GM19324 (cell line): ENCODE measurements around the gene PHF12.
"Not testable (repeated sequence)": the region's sequence is repeated elsewhere in the genome, so short reads cannot be mapped to it uniquely, and the experiment has no call there.

ENCODE experiments used
- ATAC-seq: cut with Tn5 transposase; IDR thresholded peaks from one replicate; pipeline ENCODE4 v1.9.1; 2021; ENCODE audit warnings: mild to moderate bottlenecking, moderate library complexity; ENCODE audit not compliant: unreplicated experiment, low FRiP score

Gene PHF12

DNA sequence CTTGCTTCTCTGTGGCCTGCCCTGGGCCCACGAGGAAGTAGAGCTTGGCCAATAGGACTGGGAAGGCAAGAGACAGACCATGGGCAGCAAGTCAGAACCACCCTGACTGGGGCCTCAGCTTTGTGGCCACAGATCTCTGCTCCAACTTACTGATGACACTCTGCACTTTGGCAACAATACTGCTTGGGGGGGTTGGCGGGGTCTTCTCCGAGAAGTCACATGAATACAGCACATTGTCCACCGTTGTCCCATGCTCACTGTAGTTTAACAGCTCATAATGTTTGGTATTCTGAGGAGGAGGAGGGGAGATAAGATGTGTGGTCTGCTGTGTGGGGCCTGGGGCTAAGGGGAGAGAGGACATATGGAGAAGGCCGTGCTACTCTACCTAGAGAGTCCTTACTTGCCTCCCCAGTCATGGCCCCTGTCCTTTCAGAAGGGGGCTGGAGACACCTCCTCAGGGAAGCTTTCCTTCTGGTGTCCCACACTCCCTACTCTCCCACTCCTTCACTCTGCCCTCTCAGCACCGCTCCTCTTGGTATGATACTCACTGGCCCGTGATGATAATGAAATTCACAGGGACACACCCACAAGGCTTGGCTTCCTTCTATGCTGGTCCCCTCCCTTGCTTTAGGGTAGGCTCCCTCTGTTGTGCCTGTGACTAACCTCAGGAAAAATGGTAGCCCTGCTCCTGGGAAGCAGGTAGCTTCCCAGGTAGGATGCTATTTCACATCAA is 44.4 kb downstream of the PHF12 start:
- ATAC-seq, result no peak

- no peak for ATAC-seq
Measured at GRCh38 chr17:28906276-28906675, 45.0 kb downstream of the PHF12 start.

DNA sequence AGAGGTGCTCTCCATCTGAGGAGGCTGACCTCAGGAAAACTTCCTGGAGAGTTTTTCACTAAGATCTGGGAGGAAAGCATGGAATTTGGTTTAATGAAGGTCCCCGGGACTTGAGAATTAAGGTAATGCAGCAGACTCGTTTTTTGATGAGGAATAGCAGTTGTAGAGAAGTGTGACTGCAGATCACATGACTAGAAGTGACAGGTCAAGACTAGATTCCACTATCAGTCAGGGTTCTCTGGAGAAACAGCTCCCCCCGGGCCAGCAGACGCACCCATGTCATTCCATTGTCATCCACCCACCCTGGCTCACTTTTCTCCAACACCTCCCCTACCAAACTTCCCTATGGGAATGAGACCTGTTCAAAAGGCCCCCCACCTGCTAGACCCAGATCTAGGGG is 46.5 kb downstream of the PHF12 start:
- ATAC-seq, result no peak

GRCh38 chr17:28903546-28903841 is 47.8 kb downstream of the PHF12 start:
- not testable (repeated sequence) for ATAC-seq

- peak; percentile 92 for ATAC-seq
Measured at GRCh38 chr17:28902819-28903545, 48.3 kb downstream of the PHF12 start, which contains the start of gene DHRS13. DHRS13 (minus strand) TSS chr17:28903079; CDS start chr17:28902944, 135 bp downstream.

GRCh38 chr17:28901866-28902818 is 49.2 kb downstream of the PHF12 start:
- ATAC-seq, result peak; percentile 53

DNA sequence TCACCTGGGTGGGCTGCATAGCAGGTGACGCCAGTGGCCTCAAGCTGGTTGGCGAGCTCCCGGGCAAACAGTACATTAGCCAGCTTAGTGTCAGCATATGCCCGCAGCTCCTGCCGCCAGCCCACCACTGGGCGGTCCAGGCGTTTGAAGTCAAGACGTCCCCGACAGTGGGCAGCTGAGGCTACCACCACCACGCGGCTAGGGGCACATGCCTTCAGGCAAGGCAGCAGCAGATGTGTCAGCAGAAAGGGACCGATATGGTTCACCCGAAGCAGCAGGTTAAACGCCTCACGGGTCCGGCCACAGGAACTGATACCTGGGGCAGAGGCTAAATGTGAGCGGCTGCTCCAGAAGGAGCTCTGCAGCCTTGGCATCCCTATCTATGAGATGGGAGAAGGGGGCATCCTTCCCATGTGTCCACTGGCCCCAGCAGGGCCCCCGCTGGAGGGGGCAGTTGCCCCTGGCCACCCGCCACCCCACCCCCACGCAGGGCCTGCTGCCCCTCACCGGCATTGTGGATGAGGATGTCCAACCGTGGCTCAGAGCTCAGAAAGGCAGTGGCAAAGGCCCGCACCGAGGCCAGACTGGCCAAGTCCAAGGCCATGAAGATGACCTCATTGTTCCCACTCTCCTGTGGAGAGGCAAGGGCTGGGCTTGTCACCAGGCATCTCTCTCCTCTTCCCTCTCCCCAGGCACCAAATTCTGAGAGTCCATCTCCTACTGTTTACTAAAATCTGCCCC is 50.2 kb downstream of the PHF12 start:
- no peak for ATAC-seq

DNA sequence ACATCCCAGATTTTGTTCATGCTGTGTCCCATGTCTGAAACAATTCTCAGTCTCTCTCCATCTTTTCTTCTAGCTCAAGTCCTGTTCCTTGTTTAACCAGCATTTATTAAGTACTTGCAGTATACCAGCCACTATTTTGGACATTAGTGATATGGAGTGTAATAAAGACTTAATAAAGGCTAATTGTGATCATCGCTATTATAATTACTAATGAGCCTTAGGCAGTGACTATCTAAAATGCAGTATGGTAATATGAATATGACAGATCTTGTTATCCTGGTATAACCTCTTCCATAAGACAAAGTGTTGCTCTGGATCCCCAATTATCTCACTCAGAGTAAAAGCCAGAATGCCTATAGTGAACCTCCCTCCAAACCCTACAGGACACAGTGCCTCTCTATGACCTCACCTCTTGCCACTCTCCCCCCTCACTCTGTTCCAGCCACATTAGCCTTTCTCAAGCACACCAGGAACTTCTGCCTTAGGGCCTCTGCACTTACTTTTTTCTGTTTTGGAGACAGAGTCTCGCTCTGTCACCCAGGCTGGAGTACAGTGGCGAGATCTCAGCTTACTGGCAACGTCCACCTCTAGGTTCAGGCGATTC is 52.0 kb downstream of the PHF12 start:
- ATAC-seq, result no peak

- no peak for ATAC-seq
Measured at GRCh38 chr17:28898527-28898955, 52.8 kb downstream of the PHF12 start.

DNA sequence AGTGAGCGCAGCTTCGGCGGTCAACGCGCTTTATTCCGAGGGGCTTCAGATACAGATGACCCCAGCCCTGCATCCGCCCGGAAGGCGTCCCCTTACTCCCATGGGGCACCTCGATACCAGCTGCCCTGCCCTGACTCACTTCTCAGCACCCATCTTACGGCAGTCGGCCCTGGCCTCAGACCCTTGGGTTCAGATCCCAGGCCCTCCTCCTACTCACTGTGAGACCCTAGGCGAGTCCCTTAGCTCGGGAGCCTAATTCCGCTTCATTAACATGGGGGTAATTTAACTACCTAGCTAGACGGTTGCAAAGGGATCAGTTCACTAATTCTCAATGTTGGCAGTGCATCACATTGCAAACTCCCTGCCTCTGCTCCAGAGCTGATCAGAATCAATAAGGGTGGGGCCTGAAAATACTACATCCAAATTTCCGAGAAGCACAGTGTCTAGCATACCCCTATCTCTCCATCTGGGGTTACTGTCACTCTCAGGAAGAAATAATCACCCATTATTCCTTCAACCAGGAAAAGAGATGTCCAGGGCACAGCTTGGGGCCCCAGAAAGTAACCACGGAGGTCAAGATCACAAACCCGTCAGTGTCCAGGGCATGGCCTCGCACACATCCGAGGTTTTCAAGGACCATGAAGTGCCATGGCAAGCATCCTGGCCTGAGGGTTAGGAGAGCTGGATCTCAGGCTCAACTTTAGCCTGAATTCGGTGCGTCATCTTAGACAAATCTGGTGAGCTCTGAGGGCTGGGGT is 53.4 kb downstream of the PHF12 start:
- ATAC-seq, result no peak

- ATAC-seq, result no peak
Measured at GRCh38 chr17:28896884-28897768, 54.2 kb downstream of the PHF12 start, which contains the start of gene FLOT2. FLOT2 (minus strand) TSS chr17:28897733; CDS start chr17:28897574, 159 bp downstream.

DNA sequence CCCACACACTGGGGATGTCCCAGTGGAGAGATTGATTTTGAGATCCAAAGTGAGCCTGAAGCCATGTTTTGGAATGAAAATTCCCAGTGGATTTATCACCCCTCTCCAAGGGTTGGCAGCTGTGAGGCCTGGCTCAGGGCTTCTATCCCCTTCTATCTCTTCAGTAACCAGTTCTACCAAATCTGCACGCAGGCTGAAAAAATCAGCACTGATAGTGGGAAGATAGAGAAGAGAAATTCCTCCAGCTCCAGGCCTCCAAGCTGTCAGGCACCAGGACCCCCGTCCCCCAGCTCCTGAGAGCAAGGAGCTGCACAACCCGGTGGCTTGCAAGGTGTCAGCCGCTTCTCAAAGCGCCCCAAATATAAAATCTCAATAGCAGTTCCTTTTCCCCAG is 54.8 kb downstream of the PHF12 start:
- no peak for ATAC-seq

DNA sequence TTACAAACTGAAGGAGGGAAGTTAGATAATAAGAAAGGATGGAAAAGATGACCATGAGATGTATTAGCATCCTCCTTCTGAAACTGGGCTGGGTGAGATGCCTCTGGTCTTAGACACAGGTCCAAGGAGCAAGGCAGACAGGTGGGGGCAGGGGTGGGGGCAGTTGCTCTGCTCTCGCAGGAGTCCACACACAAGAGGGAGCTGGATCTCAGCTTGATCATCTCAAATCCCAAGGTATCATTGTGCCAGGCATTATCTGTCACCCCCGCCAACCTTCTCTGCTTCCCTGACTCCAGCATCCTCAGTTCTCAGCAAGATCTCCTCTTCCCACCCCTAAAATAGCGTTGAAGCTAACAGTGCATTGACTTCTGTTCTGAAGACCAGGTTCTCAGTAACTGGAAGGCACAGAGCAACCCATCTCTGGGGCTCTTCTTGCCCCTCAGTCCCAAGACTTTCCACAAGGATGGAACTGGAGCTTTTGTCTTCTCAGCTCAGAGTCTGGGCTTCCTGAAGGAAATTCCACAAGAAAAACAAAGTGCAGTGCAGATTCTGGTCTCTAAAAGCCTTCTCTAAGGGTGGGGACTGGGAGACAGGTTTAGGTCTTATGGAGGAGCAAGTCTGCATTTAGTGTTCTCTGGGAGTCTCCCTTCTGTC is 55.4 kb downstream of the PHF12 start:
- no peak for ATAC-seq

DNA sequence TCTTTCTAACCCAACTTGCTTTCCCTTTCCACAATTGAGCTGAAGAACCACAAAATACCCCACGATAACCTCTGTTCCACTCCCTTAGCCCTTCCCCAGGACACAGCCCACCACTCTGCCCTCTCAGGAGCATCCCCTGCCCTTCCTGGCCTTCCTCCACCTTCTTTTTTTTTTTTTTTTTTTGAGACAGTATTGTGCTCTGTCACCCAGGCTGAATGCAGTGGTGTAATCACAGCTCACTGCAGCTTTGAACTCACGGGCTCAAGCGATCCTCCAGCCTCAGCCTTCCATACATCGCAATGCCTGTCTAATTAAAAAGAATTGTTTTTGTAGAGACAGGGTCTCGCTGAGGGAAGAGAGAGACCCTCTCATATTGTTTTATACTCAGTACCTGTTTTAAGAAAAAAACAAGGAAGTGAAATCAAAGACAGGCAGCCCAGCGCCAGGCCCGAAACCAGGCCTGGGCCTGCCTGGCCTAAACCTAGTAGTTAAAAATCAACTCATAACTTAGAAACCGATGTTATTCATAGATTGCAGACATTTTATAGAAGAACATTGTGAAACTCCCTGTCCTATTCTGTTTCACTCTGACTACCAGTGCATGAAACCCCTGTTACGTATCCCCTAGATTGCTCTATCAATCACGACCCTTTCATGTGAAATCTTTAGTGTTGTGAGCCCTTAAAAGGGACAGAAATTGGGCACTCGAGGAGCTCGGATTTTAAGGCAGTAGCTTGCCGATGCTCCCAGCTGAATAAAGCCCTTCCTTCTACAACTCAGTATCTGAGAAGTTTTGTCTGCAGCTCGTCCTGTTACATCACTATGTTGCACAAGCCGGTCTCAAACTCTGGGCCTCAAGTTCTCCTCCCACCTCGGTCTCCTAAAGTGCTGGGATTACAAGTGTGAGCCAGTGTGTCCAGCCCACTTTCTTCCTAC is 57.8 kb downstream of the PHF12 start:
- ATAC-seq, result not testable (repeated sequence)

DNA sequence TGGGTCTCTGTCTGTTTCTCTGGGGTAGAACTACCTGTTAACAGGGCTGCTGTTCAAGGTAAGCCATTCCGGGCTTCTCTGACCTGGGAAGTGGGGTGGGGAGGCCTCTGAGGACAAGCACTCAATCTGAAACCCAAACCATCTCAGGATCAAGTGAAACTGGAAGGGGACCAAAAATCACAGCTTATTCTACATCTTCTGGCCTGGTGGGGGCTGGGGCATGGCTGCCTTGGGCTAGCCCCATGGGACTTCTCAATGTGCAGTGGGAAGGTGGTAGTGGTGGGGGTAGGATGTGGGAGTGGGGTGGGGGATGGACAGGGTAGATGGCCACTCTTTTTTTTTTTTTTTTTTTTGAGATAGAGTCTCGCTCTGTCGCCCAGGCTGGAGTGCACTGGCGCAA is 59.3 kb downstream of the PHF12 start:
- ATAC-seq, result no peak

GRCh38 chr17:28891201-28891600 is 60.1 kb downstream of the PHF12 start:
- no peak for ATAC-seq

- ATAC-seq, result no peak
Measured at GRCh38 chr17:28889996-28890395, 61.3 kb downstream of the PHF12 start.
